Stimulated activated CD8-positive, alpha-beta memory T cell treated with anti-CD3 and anti-CD28 coated beads, Interleukin-4, amount 100 ng/mL, for 1 hour (primary cell): Measurements from ENCODE around the gene TPPP.
"Not testable (repeated sequence)": the region's sequence is repeated elsewhere in the genome, so short reads cannot be mapped to it uniquely, and the experiment has no call there.

ENCODE experiments used
- DNase-seq, 2 donors: peaks; one replicate each; pipeline ENCODE4 v3.0.0-alpha.2; 2020; ENCODE audit warnings: low read depth in 2 of 2, low spot score in 1 of 2

Gene TPPP

DNA sequence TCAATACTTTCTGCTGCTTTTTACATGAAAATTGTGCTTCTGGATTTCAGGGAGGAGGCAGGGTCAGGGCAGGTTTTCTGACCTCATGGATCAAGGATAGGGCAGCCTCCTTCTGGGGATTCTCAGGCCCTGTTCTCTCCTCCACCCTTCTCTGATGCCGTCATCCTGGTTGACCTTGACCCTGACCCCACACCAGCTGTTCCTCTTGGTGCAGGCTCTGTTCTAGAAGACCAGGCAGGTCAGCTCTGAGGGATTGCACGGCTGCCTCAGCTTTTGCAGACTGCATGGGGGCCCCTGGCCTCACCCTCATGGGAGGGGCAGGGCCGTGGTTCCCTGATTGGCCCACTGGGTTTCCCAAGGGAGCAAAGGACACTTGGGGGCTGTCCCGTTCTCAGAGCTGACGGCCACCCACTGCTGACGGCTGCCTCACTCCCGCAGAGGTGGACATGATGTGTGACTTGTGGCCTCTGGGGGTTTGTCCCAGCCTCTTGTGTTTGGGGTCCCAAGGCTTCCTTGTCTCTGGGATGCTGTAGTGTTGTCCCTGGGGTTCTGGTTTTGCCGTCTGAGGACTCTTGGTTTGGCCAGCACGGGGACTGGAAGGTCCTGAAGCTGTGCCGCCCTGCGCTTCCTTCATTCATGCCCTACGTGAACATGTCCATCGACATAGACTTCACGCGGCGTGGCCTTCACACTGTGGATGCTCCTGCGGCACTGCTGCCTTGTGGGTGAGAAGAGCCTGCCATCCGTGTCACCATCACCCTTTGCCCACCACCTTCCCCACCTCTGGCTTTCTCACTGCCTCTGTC, 46.6 kb downstream of the TPPP start:
- no peak for DNase-seq

GRCh38 chr5:645421-645820, 47.7 kb downstream of the TPPP start:
- DNase-seq = no peak

- DNase-seq = no peak
These were observed 48.2 kb downstream of the TPPP start for GRCh38 chr5:644971-645370.

GRCh38 chr5:644509-644908, 48.6 kb downstream of the TPPP start:
- no peak for DNase-seq

DNA sequence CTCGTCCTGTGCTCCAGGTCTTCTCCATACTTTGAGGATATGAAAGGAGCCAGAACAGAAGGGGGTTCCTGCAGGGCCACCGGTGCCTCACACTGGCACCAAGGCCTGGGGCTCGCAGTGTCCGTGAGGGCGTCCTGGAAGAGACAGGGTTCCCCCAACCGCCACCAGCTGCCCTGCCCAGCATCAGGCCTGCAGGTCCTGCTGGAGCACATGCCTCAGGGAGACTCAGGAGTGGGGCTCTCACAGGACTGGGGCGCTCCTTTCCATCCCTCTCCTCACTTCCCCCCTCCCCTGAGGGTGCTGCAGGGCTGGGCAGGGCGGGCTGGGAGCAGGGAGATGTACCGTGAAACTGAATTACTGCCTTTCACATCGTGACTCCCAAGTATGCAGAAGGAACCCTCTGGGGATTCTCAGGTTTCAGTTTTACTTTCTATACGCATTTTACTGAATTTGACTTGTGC, 49.3 kb downstream of the TPPP start:
- no peak for DNase-seq

GRCh38 chr5:643351-643801, 49.8 kb downstream of the TPPP start:
- no peak for DNase-seq

- no peak for DNase-seq
These were observed 50.7 kb downstream of the TPPP start for GRCh38 chr5:642481-642880.

- no peak for DNase-seq
These were observed 51.8 kb downstream of the TPPP start for GRCh38 chr5:641331-641765.

GRCh38 chr5:640461-641330, 52.5 kb downstream of the TPPP start:
- no peak for DNase-seq

DNA sequence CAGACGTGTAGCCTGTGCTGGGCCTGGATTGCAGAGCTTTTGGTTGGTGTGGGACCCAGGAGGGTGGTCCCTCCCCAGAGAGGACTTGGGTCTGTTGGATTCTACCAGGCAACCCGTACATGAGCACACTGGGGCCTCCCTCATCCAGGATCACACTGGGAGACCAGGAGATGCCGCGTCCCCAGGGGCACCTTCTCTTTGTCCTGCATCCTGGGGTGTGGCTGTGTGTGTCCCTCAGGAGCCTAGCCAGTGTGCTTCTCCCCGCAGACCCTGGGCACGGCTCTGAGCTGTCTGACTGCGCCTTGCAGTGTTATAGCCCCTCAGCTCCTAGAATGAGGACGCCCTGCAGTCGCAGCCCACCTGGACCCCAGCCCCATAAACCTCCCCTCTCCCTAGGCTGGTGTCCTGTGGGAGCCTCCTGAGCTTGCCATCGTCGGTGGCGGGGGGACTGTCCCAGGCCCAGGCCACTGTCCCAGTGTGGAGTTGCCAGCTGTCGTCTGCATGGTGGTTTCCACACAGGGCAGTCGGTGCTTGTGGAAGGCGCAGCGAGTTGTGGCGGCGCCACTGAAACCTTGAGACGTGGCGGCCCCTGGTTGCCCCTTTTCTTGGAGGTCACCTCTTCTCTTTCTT, 53.5 kb downstream of the TPPP start:
- DNase-seq = no peak

- no peak for DNase-seq
These were observed 54.0 kb downstream of the TPPP start for GRCh38 chr5:639253-639530.

- no peak for DNase-seq
These were observed 54.5 kb downstream of the TPPP start for GRCh38 chr5:638501-639252.

GRCh38 chr5:637581-638450, 55.3 kb downstream of the TPPP start:
- no peak for DNase-seq

DNA sequence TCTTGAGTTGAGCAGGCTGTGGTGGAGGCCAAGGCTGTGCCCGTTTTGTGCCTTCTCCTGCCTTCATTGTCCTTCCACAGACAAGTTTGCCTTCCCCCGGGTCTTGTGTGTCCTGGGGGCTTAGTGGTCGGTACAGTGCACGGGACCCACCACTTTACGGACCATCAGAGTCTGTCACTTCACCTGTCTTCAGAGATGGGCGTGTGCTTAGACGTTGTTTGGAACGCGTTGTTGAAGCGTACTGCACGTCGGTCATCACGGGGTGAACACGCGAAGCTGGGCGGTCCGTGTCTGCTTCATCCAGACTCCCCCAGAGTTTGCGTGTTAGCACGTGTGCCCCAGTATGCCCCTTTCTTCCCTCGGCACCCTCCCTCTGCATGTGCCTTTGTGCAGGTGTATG, 56.2 kb downstream of the TPPP start:
- no peak for DNase-seq

GRCh38 chr5:635306-636055, 57.7 kb downstream of the TPPP start:
- DNase-seq = no peak

DNA sequence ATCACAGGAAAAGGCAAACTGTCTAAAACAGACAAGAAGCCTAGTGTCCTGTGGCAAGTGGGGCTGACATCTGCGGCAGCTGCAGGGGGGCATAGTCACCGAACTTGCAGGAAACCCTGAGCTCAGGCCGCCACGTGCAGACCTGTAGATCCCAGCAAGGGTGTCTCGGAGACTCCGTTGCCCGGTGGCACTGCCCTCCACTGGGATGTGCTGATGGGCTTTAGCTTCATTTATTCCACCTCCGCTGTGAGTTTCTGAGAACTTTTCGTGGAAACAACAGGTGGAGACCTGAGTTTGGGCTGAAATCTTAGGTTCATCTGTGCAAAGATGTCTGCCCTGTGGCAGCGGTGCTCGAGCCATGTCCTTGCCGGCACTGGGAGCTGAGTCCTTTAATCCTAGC, 59.0 kb downstream of the TPPP start:
- no peak for DNase-seq

DNA sequence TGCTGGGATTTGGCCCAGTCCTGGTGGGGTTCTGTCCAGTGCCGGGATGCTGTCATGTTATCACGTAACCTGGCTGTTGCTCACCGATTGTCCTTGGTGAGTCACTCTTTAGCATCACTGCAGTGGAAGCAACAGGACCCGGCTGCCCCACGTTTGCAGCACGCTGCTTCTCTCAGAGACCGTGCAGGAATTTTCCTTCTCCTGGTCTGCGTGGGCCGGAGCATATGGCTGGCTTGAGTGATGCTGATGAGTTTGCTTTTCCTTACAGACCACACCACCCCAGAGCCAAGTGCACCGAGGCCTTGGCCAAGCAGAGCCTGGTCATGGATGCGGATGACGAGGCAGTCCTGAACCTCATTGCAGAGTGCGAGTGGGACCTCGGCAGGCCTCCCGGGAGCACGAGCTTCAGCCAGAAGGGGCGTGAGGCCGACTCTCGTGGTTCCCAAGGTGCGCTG, 59.6 kb downstream of the TPPP start:
- DNase-seq = no peak

DNA sequence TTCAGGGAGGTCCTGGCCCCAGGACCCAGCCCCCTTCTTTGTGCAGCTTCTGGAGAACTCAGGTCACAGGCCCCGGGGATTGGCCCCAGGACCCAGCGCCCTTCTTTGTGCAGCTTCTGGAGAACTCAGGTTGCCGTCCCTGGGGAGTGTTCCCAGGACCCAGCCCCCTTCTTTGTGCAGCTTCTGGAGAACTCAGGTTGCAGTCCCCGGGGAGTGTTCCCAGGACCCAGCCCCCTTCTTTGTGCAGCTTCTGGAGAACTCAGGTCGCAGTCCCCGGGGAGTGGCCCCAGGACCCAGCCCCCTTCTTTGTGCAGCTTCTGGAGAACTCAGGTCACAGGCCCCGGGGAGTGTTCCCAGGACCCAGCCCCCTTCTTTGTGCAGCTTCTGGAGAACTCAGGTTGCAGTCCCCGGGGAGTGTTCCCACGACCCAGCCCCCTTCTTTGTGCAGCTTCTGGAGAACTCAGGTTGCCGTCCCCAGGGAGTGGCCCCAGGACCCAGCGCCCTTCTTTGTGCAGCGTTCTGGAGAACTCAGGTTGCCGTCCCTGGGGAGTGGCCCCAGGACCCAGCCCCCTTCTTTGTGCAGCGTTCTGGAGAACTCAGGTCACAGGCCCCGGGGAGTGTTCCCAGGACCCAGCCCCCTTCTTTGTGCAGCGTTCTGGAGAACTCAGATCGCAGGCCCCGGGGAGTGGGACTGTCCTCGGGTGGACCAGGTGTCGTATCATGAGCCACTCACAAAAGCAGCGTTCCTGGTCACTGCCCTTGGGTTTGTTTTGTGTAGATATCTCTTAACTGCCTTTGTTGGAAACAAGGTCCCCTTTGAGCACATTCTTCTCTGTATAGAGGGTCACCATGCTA, 64.6 kb downstream of the TPPP start:
- not testable (repeated sequence) for DNase-seq
